ENCODE measurements around the gene SGSM1.

The SGSM1 gene

GRCh38 chr22:24822471-24822870 lies 16.5 kb downstream of the SGSM1 start:
- TF ChIP-seq POLR2AphosphoS5 (IDR thresholded peaks at IDR 0.05; ENCODE audit: low read depth, low read length): no peak
- TF ChIP-seq FOXP2 (optimal IDR thresholded peaks at IDR 0.05; ENCODE audit: borderline replicate concordance, extremely low read depth, extremely low read length, insufficient read depth): no peak
- TF ChIP-seq, protein P1, sequence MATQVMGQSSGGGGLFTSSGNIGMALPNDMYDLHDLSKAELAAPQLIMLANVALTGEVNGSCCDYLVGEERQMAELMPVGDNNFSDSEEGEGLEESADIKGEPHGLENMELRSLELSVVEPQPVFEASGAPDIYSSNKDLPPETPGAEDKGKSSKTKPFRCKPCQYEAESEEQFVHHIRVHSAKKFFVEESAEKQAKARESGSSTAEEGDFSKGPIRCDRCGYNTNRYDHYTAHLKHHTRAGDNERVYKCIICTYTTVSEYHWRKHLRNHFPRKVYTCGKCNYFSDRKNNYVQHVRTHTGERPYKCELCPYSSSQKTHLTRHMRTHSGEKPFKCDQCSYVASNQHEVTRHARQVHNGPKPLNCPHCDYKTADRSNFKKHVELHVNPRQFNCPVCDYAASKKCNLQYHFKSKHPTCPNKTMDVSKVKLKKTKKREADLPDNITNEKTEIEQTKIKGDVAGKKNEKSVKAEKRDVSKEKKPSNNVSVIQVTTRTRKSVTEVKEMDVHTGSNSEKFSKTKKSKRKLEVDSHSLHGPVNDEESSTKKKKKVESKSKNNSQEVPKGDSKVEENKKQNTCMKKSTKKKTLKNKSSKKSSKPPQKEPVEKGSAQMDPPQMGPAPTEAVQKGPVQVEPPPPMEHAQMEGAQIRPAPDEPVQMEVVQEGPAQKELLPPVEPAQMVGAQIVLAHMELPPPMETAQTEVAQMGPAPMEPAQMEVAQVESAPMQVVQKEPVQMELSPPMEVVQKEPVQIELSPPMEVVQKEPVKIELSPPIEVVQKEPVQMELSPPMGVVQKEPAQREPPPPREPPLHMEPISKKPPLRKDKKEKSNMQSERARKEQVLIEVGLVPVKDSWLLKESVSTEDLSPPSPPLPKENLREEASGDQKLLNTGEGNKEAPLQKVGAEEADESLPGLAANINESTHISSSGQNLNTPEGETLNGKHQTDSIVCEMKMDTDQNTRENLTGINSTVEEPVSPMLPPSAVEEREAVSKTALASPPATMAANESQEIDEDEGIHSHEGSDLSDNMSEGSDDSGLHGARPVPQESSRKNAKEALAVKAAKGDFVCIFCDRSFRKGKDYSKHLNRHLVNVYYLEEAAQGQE (IDR thresholded peaks at IDR 0.05; ENCODE audit: insufficient read depth in 1 of 2, low read depth in 2 of 2, low read length in 2 of 2): no peak
- TF ChIP-seq SIN3A (IDR thresholded peaks at IDR 0.05; ENCODE audit: borderline replicate concordance, insufficient read depth, low read length): no peak
- TF ChIP-seq TAF1 (IDR thresholded peaks at IDR 0.05; ENCODE audit: borderline replicate concordance, insufficient read depth, low read length): no peak

DNA sequence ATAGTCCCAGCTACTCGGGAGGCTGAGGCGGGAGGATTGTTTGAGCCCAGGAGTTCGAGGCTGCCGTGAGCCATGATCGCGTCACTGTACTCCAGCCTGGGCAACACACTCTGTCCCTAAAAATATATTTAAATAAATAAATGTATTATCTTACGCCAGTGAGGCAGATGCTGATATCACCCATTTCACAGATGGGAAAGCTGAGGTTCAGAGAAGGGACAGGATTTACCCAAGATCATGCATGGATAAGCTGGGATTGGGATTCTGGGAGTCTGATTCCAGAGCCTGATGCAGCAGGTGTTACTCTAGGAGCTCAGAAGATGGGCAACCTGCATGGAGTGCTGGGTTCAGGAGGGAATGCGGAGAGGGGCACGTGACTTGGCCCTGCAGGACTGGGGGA lies 17.8 kb downstream of the SGSM1 start:
- TF ChIP-seq SIN3A (IDR thresholded peaks at IDR 0.05; ENCODE audit: borderline replicate concordance, insufficient read depth, low read length) (no peak), TAF1 (IDR thresholded peaks at IDR 0.05; ENCODE audit: borderline replicate concordance, insufficient read depth, low read length) (no peak), FOXP2 (optimal IDR thresholded peaks at IDR 0.05; ENCODE audit: borderline replicate concordance, extremely low read depth, extremely low read length, insufficient read depth) (no peak), POLR2AphosphoS5 (IDR thresholded peaks at IDR 0.05; ENCODE audit: low read depth, low read length) (no peak)
- TF ChIP-seq, protein P1 (IDR thresholded peaks at IDR 0.05; ENCODE audit: insufficient read depth in 1 of 2, low read depth in 2 of 2, low read length in 2 of 2): no peak

- TF ChIP-seq FOXP2 (optimal IDR thresholded peaks at IDR 0.05; ENCODE audit: borderline replicate concordance, extremely low read depth, extremely low read length, insufficient read depth) (no peak), TAF1 (IDR thresholded peaks at IDR 0.05; ENCODE audit: borderline replicate concordance, insufficient read depth, low read length) (no peak), SIN3A (IDR thresholded peaks at IDR 0.05; ENCODE audit: borderline replicate concordance, insufficient read depth, low read length) (no peak), POLR2AphosphoS5 (IDR thresholded peaks at IDR 0.05; ENCODE audit: low read depth, low read length) (no peak)
- TF ChIP-seq, protein P1 (IDR thresholded peaks at IDR 0.05; ENCODE audit: insufficient read depth in 1 of 2, low read depth in 2 of 2, low read length in 2 of 2): no peak
Observed at GRCh38 chr22:24824250-24824649, 18.2 kb downstream of the SGSM1 start.

- no peak for TF ChIP-seq TAF1 (IDR thresholded peaks at IDR 0.05; ENCODE audit: borderline replicate concordance, insufficient read depth, low read length)
- TF ChIP-seq, protein P1 (IDR thresholded peaks at IDR 0.05; ENCODE audit: insufficient read depth in 1 of 2, low read depth in 2 of 2, low read length in 2 of 2): no peak
- TF ChIP-seq POLR2AphosphoS5 (IDR thresholded peaks at IDR 0.05; ENCODE audit: low read depth, low read length): no peak
Observed at GRCh38 chr22:24824915-24825314, 18.9 kb downstream of the SGSM1 start.

DNA sequence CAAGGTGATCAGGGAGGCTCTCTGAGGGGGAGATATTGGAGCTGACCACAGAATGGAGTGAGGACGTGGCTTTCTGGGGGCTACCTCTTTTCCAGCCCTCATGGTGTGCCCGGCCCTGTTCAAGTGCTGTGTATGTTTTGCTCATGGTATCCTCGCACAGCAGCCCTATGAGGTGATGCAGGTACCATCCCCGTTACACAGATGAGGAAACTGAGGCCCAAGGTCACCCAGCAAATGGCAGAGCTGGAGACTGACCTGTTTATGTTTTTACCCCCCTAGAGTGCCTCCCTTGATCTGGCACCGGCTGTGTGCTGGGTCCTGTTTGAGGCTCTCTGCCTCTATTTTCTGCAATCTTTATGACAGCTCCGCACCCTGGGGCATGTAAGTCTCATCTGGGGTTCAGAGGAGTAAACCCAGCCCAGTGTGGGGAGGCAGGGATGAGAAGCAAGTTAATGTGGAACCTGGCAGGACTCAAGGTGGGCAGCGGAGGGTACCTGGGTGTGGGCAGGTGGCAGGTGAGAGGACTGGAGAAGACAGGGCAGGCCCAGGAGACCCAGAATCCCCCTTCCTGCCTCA lies 20.8 kb downstream of the SGSM1 start:
- TF ChIP-seq POLR2AphosphoS5 (IDR thresholded peaks at IDR 0.05; ENCODE audit: low read depth, low read length) (no peak), FOXP2 (optimal IDR thresholded peaks at IDR 0.05; ENCODE audit: borderline replicate concordance, extremely low read depth, extremely low read length, insufficient read depth) (no peak), SIN3A (IDR thresholded peaks at IDR 0.05; ENCODE audit: borderline replicate concordance, insufficient read depth, low read length) (no peak), TAF1 (IDR thresholded peaks at IDR 0.05; ENCODE audit: borderline replicate concordance, insufficient read depth, low read length) (no peak)
- TF ChIP-seq, protein P1 (IDR thresholded peaks at IDR 0.05; ENCODE audit: insufficient read depth in 1 of 2, low read depth in 2 of 2, low read length in 2 of 2): no peak

All from PFSK-1 (cell line).